ENCODE measurements around the gene CA10.

CA10 gene

DNA sequence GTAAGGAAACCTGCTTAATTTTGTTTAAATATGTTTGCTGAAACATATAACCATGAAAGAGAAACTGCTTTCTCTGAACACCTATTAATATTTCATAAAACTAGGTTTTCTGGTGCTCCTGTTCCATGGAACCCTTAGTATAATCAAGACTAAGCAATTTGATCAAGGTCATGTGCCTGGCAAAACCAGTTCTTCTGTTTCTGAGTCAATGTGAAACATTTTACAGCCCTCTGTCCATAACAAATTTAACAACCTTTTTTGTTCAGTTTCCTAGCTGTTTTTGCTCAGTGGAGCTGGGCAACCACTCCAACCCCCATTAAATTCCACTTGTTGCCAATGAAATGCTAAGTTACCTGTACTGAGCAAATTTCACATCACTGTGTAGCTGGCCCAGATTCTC is 344.0 kb downstream of the CA10 start:
- TF ChIP-seq POLR2AphosphoS5 (IDR thresholded peaks at IDR 0.05; ENCODE audit: low read depth) (no peak), GABPA (IDR thresholded peaks at IDR 0.05; ENCODE audit: low read depth) (no peak), SPI1 (IDR thresholded peaks at IDR 0.05; ENCODE audit: borderline replicate concordance, low read depth) (no peak)
- TF ChIP-seq, protein P1, sequence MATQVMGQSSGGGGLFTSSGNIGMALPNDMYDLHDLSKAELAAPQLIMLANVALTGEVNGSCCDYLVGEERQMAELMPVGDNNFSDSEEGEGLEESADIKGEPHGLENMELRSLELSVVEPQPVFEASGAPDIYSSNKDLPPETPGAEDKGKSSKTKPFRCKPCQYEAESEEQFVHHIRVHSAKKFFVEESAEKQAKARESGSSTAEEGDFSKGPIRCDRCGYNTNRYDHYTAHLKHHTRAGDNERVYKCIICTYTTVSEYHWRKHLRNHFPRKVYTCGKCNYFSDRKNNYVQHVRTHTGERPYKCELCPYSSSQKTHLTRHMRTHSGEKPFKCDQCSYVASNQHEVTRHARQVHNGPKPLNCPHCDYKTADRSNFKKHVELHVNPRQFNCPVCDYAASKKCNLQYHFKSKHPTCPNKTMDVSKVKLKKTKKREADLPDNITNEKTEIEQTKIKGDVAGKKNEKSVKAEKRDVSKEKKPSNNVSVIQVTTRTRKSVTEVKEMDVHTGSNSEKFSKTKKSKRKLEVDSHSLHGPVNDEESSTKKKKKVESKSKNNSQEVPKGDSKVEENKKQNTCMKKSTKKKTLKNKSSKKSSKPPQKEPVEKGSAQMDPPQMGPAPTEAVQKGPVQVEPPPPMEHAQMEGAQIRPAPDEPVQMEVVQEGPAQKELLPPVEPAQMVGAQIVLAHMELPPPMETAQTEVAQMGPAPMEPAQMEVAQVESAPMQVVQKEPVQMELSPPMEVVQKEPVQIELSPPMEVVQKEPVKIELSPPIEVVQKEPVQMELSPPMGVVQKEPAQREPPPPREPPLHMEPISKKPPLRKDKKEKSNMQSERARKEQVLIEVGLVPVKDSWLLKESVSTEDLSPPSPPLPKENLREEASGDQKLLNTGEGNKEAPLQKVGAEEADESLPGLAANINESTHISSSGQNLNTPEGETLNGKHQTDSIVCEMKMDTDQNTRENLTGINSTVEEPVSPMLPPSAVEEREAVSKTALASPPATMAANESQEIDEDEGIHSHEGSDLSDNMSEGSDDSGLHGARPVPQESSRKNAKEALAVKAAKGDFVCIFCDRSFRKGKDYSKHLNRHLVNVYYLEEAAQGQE (IDR thresholded peaks at IDR 0.05; ENCODE audit: insufficient replicate concordance, low read depth): no peak
- TF ChIP-seq, protein P2, sequence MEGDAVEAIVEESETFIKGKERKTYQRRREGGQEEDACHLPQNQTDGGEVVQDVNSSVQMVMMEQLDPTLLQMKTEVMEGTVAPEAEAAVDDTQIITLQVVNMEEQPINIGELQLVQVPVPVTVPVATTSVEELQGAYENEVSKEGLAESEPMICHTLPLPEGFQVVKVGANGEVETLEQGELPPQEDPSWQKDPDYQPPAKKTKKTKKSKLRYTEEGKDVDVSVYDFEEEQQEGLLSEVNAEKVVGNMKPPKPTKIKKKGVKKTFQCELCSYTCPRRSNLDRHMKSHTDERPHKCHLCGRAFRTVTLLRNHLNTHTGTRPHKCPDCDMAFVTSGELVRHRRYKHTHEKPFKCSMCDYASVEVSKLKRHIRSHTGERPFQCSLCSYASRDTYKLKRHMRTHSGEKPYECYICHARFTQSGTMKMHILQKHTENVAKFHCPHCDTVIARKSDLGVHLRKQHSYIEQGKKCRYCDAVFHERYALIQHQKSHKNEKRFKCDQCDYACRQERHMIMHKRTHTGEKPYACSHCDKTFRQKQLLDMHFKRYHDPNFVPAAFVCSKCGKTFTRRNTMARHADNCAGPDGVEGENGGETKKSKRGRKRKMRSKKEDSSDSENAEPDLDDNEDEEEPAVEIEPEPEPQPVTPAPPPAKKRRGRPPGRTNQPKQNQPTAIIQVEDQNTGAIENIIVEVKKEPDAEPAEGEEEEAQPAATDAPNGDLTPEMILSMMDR (IDR thresholded peaks at IDR 0.05; ENCODE audit: insufficient read depth, low read length): no peak
- no peaks in the 10 kb centered on the region for H3K27me3 ChIP-seq (ENCODE audit: insufficient read depth, poor library complexity, severe bottlenecking)
- DNase-seq (ENCODE audit: low read depth in 1 of 2, low spot score in 1 of 2): no peak
- no peak overlapping the region for H3K27ac ChIP-seq (replicated peaks)
- H3K4me3 ChIP-seq (replicated peaks; ENCODE audit: insufficient read depth, low read length): no peak overlapping the region

DNA sequence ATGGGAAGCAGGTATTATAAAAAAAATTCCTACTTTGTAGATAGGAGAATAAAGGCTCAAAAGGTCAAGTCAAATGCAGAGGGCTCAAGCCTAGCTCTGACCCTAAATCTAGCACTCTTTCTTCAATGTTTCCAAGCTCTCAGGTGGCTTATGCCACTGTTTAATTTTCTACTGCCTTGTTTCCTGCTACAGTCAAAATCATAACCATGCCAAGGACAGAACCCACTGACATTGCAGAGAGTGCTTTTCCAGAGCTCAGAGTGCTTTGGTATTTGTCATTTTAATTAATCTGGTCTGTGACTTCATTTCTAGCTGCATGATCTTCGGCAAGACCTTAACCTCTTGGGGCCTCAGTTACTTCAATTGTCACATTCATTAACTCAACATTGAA is 344.7 kb downstream of the CA10 start:
- no peak overlapping the region for H3K4me3 ChIP-seq (replicated peaks; ENCODE audit: insufficient read depth, low read length)
- TF ChIP-seq, protein P2 (IDR thresholded peaks at IDR 0.05; ENCODE audit: insufficient read depth, low read length): no peak
- TF ChIP-seq, protein P1 (IDR thresholded peaks at IDR 0.05; ENCODE audit: insufficient replicate concordance, low read depth): no peak
- TF ChIP-seq GABPA (IDR thresholded peaks at IDR 0.05; ENCODE audit: low read depth) (no peak), SPI1 (IDR thresholded peaks at IDR 0.05; ENCODE audit: borderline replicate concordance, low read depth) (no peak), POLR2AphosphoS5 (IDR thresholded peaks at IDR 0.05; ENCODE audit: low read depth) (no peak)
- no peak overlapping the region for H3K27ac ChIP-seq (replicated peaks)
- H3K27me3 ChIP-seq (ENCODE audit: insufficient read depth, poor library complexity, severe bottlenecking): no peaks in the 10 kb centered on the region
- DNase-seq (ENCODE audit: low read depth in 1 of 2, low spot score in 1 of 2): no peak

DNA sequence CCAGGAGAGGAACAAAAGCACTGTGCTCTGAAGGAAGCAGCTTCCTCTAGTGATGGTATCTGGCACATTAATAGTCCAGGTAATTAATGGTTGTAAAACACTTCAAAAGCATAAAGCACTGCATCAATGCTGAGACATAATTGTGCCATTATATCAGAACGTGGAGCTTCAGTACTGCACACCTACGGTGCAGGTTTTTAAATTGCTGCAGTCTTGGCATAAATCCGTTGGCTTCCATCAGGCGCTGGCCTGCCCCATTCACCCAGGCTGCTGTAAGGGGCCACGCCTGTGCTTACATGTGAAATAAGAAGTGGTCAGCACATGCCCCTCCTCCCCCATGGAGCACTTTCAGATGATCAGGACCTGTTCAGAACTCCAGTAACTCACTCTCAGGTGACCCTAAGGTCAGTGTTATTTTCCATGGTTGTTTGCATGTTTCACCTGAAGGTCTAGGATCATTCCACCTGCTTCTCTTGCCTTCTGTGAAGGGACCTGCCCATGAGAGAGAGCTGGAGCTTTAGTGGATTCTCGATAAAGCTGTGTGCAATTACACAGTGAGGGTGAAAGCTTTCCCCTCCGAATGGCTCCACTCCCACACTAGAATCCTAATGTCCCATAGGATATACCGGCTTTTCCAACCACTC is 345.3 kb downstream of the CA10 start:
- TF ChIP-seq, protein P2 (IDR thresholded peaks at IDR 0.05; ENCODE audit: insufficient read depth, low read length): no peak
- TF ChIP-seq POLR2AphosphoS5 (IDR thresholded peaks at IDR 0.05; ENCODE audit: low read depth) (no peak), SPI1 (IDR thresholded peaks at IDR 0.05; ENCODE audit: borderline replicate concordance, low read depth) (no peak), GABPA (IDR thresholded peaks at IDR 0.05; ENCODE audit: low read depth) (no peak)
- DNase-seq (ENCODE audit: low read depth in 1 of 2, low spot score in 1 of 2): no peak
- Histone ChIP-seq H3K27me3 (ENCODE audit: insufficient read depth, poor library complexity, severe bottlenecking) (no peaks in the 10 kb centered on the region), H3K4me3 (replicated peaks; ENCODE audit: insufficient read depth, low read length) (no peak overlapping the region), H3K27ac (replicated peaks) (no peak overlapping the region)

DNA sequence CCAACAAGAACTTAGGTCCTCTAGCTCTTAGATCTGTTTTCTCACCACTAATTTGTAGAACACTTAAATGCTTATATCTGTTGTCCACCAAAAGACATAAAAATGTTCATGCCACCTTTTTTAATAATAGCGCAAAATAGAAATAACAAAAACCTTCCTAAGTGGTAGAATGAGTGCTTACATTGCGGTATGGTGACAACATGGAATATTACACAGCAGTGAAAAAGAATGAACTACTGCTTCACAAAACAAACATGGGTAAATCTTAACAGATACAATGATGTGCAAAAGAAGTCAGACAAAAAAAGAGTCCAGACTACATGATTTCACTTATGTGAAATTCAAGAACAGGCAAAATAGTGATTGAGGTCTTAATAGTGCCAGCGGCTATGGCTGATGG is 351.1 kb downstream of the CA10 start:
- DNase-seq (ENCODE audit: low read depth in 1 of 2, low spot score in 1 of 2): no peak
- TF ChIP-seq POLR2AphosphoS5 (IDR thresholded peaks at IDR 0.05; ENCODE audit: low read depth) (no peak), SPI1 (IDR thresholded peaks at IDR 0.05; ENCODE audit: borderline replicate concordance, low read depth) (no peak), GABPA (IDR thresholded peaks at IDR 0.05; ENCODE audit: low read depth) (no peak)
- TF ChIP-seq, protein P2 (IDR thresholded peaks at IDR 0.05; ENCODE audit: insufficient read depth, low read length): no peak
- TF ChIP-seq, protein P1 (IDR thresholded peaks at IDR 0.05; ENCODE audit: insufficient replicate concordance, low read depth): no peak
- no peak overlapping the region for H3K27ac ChIP-seq (replicated peaks)
- no peaks in the 10 kb centered on the region for H3K27me3 ChIP-seq (ENCODE audit: insufficient read depth, poor library complexity, severe bottlenecking)
- H3K4me3 ChIP-seq (replicated peaks; ENCODE audit: insufficient read depth, low read length): no peak overlapping the region

All from HL-60 (cell line).